Astrocyte of the spinal cord (primary cell): ENCODE data around the gene SUN1.

Experiments
- DNase-seq: peaks from one replicate; pipeline ENCODE4 v3.0.0; 2011; ENCODE audit warnings: low read depth, low spot score
- H3K4me3 ChIP-seq: 2 replicates; pipeline ENCODE4 v1.5.1; 2011; ENCODE audit warnings: low read depth, mild to moderate bottlenecking, low read length, moderate library complexity
- CTCF ChIP-seq: IDR thresholded peaks from 2 replicates; pipeline ENCODE4 v1.5.1; 2012; ENCODE audit warnings: low read depth, mild to moderate bottlenecking, low read length, inconsistent platforms
- in situ Hi-C: cut with HindIII; loops from 2 replicates; pipeline ENCODE4 v1.10.0; 2017; ENCODE audit warnings: low sequenced_read_pairs

The SUN1 gene

GRCh38 chr7:898855-899681 lies 66.8 kb downstream of the SUN1 start:
- TF ChIP-seq CTCF: no peak
- in situ Hi-C loops: no loop called here
- H3K4me3 ChIP-seq: no peak overlapping the region
- DNase-seq: no peak

GRCh38 chr7:899806-900205 lies 67.5 kb downstream of the SUN1 start:
- DNase-seq: no peak
- H3K4me3 ChIP-seq: no peak overlapping the region
- TF ChIP-seq CTCF: no peak
- in situ Hi-C loops: no loop called here

- in situ Hi-C loops: no loop called here
- H3K4me3 ChIP-seq: no peak overlapping the region
- no peak for DNase-seq
- no peak for TF ChIP-seq CTCF
Measured at GRCh38 chr7:900331-901040, 68.2 kb downstream of the SUN1 start.

- no peak for TF ChIP-seq CTCF
- no peak overlapping the region for H3K4me3 ChIP-seq
- in situ Hi-C loops: no loop called here
- no peak for DNase-seq
Measured at GRCh38 chr7:901041-901387, 68.7 kb downstream of the SUN1 start.

- in situ Hi-C loops: no loop called here
- no peak overlapping the region for H3K4me3 ChIP-seq
- no peak for TF ChIP-seq CTCF
- peak; percentile 78 for DNase-seq
Measured at GRCh38 chr7:901388-902154, 69.3 kb downstream of the SUN1 start.

- in situ Hi-C loops: no loop called here
- H3K4me3 ChIP-seq: no peak overlapping the region
- TF ChIP-seq CTCF: no peak
- no peak for DNase-seq
Measured at GRCh38 chr7:902996-903395, 70.7 kb downstream of the SUN1 start.
